Chondrocyte (in vitro differentiated cells): Measurements from ENCODE around the gene CYB5RL. TPM values are rescaled to one million over a fixed set of nuclear protein-coding genes. Genes with fewer than 3 reads are reported as not detected.
A peak's percentile ranks its signal among the peaks of the same experiment; 100 is the strongest.

Source experiments
- DNase-seq: peaks from one replicate; pipeline ENCODE4 v3.0.0; 2021; ENCODE audit warnings: mixed read lengths, low spot score
- H3K27ac Mint-ChIP-seq: one replicate; pipeline ENCODE4 v1.8.0; 2021; ENCODE audit warnings: mild to moderate bottlenecking, moderate library complexity, mixed read lengths; ENCODE audit not compliant: unreplicated experiment
- H3K27me3 Mint-ChIP-seq: 2 replicates; pipeline ENCODE4 v1.8.0; 2021; ENCODE audit warnings: low read depth, mixed read lengths
- H3K36me3 Mint-ChIP-seq: 2 replicates; pipeline ENCODE4 v1.8.0; 2021; ENCODE audit warnings: low read depth, mixed read lengths
- H3K4me1 Mint-ChIP-seq: 2 replicates; pipeline ENCODE4 v1.8.0; 2021; ENCODE audit warnings: low read depth, mild to moderate bottlenecking, mixed read lengths
- H3K4me3 Mint-ChIP-seq: one replicate; pipeline ENCODE4 v1.8.0; 2021; ENCODE audit warnings: mild to moderate bottlenecking, moderate library complexity, mixed read lengths; ENCODE audit not compliant: unreplicated experiment
- H3K9me3 Mint-ChIP-seq: 2 replicates; pipeline ENCODE4 v1.8.0; 2021; ENCODE audit warnings: low read depth, mixed read lengths
- total RNA-seq: library from RNA; stranded (reverse); gene quantifications from 3 replicates; pipeline ENCODE4 v1.2.1, GENCODE V29; 2021
- TF ChIP-seq, protein P1 (sequence below): fragments of 200-600 bp; sonication (generic); IDR thresholded peaks from 2 replicates; pipeline ENCODE4 v1.5.0; 2021; ENCODE audit warnings: antibody characterized with exemption, mild to moderate bottlenecking, moderate library complexity

CYB5RL gene
- total RNA-seq, 1 donor from 2014 or later = 7.8 TPM

DNA sequence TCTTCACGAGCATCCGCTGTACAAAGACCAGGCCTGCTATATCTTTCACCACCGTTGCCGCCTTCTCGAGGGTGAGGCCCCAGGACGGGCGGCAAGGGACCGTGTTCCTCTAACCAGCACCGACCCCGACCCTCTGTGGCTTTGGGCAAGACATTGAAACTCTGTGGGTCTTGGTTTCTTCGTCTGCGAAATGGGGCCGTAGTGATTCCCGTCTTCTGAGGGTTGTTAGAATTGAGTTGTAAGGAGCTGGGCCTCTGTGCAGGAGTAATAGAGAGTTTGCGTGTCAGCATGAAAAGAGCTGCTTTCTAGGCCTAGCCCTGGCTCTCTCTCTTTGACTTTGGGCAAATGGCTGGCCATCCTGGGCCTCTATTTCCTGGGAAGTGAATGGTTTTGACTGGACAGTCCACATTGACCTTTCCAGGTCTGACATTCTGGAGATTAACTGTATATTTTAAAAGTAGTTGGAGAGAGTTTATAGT, 728 bp upstream of the CYB5RL start:
- Mint-ChIP-seq H3K27ac (peak overlapping the region; percentile 80), H3K36me3 (peaks cover 8% of the 10 kb centered on the region), H3K4me3 (peak overlapping the region; percentile 88)

DNA sequence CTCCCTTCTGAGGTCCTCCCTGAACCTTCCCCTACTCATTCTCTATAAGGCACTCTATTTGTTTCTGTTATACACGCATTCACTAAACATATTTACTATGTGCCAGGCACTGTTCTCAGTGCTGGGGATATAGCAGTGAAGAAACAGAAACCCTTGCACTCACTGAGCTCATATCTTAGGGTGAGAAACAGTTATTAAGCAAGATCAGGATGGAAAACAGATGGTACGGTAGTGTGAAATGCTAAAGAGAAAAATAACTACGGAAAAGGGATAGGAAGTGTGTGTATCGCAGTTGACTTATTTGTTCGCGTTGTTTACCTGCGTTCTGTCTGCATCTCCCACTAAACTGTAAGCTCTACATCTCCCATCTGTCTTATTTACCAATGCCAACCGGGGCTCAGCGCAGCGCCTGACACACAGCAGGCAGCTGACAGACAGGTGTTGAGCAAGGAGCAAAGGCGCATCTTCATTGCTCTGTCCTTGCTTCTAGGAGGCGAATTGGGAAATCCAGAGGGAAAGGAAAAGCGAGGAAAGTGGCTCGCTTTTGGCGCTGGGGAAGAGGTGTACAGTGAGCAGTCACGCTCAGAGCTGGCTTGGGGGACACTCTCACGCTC, 572 bp downstream of the CYB5RL start:
- TF ChIP-seq, protein P1, sequence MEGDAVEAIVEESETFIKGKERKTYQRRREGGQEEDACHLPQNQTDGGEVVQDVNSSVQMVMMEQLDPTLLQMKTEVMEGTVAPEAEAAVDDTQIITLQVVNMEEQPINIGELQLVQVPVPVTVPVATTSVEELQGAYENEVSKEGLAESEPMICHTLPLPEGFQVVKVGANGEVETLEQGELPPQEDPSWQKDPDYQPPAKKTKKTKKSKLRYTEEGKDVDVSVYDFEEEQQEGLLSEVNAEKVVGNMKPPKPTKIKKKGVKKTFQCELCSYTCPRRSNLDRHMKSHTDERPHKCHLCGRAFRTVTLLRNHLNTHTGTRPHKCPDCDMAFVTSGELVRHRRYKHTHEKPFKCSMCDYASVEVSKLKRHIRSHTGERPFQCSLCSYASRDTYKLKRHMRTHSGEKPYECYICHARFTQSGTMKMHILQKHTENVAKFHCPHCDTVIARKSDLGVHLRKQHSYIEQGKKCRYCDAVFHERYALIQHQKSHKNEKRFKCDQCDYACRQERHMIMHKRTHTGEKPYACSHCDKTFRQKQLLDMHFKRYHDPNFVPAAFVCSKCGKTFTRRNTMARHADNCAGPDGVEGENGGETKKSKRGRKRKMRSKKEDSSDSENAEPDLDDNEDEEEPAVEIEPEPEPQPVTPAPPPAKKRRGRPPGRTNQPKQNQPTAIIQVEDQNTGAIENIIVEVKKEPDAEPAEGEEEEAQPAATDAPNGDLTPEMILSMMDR = no peak
- Mint-ChIP-seq H3K9me3 (no peaks in the 10 kb centered on the region), H3K27me3 (no peaks in the 10 kb centered on the region), H3K36me3 (no peaks in the 10 kb centered on the region), H3K4me1 (peaks cover 35% of the 10 kb centered on the region), H3K4me3 (peak overlapping the region; percentile 88), H3K27ac (no peak overlapping the region)
- DNase-seq = no peak

More for the DNA sequence above, 728 bp upstream of the CYB5RL start:
- Mint-ChIP-seq H3K9me3 (no peaks in the 10 kb centered on the region), H3K27me3 (no peaks in the 10 kb centered on the region), H3K4me1 (peaks cover 35% of the 10 kb centered on the region)
- DNase-seq = no peak
- TF ChIP-seq, protein P1 = no peak

DNA sequence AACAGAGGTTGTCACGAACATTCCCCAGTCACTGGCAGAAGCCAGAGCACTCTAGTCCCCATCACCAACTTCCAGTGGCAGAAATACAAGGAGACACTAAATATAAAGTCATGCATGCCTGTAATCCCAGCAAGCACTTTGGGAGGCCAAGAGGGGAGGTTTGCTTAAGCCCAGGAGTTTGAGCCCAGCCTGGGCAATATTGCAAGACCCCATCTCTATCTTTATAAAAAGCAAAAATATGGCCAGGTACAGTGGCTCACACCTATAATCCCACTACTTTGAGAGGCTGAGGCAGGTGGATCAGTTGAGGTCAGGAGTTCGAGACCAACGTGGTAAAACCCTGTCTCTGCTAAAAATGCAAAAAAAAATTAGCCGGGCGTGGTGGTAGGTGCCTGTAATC, 6.4 kb downstream of the CYB5RL start:
- H3K4me1 Mint-ChIP-seq = no peaks in the 10 kb centered on the region
- H3K9me3 Mint-ChIP-seq = no peaks in the 10 kb centered on the region
- no peak overlapping the region for H3K4me3 Mint-ChIP-seq
- H3K27me3 Mint-ChIP-seq = no peaks in the 10 kb centered on the region
- no peak overlapping the region for H3K27ac Mint-ChIP-seq
- no peak for DNase-seq
- H3K36me3 Mint-ChIP-seq = peaks cover 13% of the 10 kb centered on the region
- TF ChIP-seq, protein P1 = no peak

DNA sequence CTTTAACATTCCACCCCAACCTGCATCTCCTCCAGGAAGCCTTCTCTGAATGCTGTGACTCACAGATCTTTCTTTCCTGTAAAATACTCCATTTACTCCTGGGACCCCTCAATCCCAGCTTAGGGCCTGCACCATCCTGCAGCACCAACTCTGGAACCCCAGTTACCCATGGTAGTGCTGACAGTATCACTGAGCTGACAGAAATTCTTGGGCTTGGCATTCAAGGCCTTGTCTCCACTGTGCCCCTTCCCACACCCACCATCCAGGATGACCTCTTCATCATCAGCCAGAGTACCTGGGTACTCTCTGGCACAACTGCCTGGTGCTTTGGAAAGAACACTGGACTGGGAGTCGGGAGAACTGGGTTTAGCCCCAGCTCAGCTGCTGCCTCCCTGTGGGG, 8.3 kb downstream of the CYB5RL start:
- H3K9me3 Mint-ChIP-seq = no peaks in the 10 kb centered on the region
- DNase-seq = no peak
- no peaks in the 10 kb centered on the region for H3K27me3 Mint-ChIP-seq
- H3K36me3 Mint-ChIP-seq = peaks cover 15% of the 10 kb centered on the region
- TF ChIP-seq, protein P1 = no peak
- H3K27ac Mint-ChIP-seq = no peak overlapping the region
- no peaks in the 10 kb centered on the region for H3K4me1 Mint-ChIP-seq
- no peak overlapping the region for H3K4me3 Mint-ChIP-seq

DNA sequence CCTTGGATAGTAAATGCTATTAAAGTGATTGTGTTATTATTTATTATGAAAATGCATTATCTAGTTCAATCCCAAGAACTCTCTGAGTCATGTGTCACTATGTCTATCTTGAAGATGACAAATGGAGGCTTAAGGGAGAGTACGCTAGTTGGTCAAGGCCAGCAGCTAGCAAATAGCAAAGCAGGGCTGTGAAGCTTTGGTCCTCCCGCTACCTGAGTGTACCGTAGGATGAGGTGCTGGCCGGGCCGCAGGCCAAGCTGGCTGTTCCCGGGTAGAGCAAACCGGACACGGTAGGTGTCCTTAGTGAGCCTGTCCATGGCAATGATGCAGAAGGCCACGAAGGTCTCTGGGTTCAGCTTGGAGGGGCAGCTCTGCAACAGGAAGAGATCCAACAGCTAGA, 9.3 kb downstream of the CYB5RL start:
- no peaks in the 10 kb centered on the region for H3K27me3 Mint-ChIP-seq
- no peaks in the 10 kb centered on the region for H3K4me1 Mint-ChIP-seq

More for the DNA sequence above, 9.3 kb downstream of the CYB5RL start:
- no peak for DNase-seq
- Mint-ChIP-seq H3K4me3 (no peak overlapping the region), H3K36me3 (peaks cover 20% of the 10 kb centered on the region), H3K9me3 (peaks cover 2% of the 10 kb centered on the region), H3K27ac (no peak overlapping the region)
- TF ChIP-seq, protein P1 = no peak
